ENCODE data around the gene DPM3.

DPM3 gene

GRCh38 chr1:155092641-155093040 is 47.7 kb downstream of the DPM3 start:
- no peak for DNase-seq

GRCh38 chr1:155092131-155092530 is 48.2 kb downstream of the DPM3 start:
- no peak for DNase-seq

DNA sequence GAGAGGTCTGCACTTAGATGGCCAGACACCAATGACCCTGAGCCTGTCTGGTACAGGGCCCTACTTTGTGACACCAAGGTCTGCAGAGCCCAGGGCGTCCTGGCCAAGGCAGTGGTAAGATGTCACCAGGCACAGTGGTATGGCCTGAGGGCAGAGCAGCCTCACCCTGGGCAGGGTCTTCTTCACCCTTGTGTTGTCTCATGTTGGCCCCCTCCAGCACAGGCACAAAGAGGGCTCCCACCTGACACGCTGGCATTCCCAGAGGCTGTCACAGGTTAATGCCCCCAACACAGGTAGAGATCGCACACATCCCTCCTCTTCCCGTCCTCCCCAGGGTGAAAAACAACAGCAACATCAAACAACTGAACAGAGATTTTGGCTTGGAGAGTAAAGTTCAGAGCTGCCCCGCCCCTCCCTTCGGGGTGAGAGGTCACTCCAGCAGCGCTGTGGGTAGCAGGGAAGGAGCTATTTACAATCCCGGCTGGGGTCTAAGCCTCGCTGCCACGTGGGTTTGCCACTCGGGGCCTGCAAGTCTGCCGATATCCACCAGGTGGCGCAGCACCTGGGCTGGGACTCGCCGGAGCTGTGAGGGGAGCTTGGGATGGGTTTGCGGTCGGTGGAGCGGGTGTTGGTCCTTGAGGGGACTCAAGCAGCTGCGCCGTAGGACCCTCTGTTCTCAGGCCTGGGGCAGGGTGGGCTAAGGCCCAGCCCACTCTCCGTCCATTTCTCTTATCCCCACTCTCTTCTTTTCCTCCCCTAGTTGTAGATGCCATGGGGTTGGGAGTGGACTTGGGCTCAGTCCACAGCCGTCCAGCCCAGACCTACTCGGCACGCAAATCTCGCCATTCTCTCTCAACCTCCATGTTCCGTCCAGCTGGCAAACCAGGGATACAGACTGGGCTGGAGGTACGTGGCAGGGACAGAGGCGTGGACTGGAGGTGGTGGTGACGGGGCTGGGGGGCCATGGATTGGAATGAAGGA is 49.0 kb downstream of the DPM3 start:
- peak; percentile 55 to 72 (median 69) for DNase-seq
